Activated CD8-positive, alpha-beta T cell treated with anti-CD3 and anti-CD28 coated beads for 36 hours (primary cell): ENCODE data around the gene PMEPA1. TPM values are rescaled to one million over a fixed set of nuclear protein-coding genes. Genes with fewer than 3 reads are reported as not detected.

Source experiments
- ATAC-seq: fragments of 200-7000 bp; cut with Tn5 transposase; one replicate; pipeline ENCODE4 v1.10.0; 2021; ENCODE audit warnings: mild to moderate bottlenecking, moderate library complexity
- CTCF ChIA-PET: fragments of 350-600 bp; sonication (Branson Sonifier 250); formaldehyde crosslinking; loops from one replicate; lab custom pipeline; 2021; ENCODE audit warnings: antibody characterized with exemption; lab: Charles Lee
- POLR2A ChIA-PET: fragments of 350-600 bp; sonication (Branson Sonifier 250); formaldehyde crosslinking; loops from one replicate; lab custom pipeline; 2021; ENCODE audit warnings: antibody characterized with exemption; lab: Charles Lee
- DNase-seq: peaks from one replicate; pipeline ENCODE4 v3.0.0-alpha.2; 2020
- H3K27ac Mint-ChIP-seq: one replicate; pipeline ENCODE4 v1.8.0; 2021; ENCODE audit warnings: mild to moderate bottlenecking, mixed read lengths
- H3K27me3 Mint-ChIP-seq: one replicate; pipeline ENCODE4 v1.8.0; 2021; ENCODE audit warnings: mixed read lengths
- H3K36me3 Mint-ChIP-seq: one replicate; pipeline ENCODE4 v1.8.0; 2021; ENCODE audit warnings: low read depth, mixed read lengths
- H3K4me1 Mint-ChIP-seq: one replicate; pipeline ENCODE4 v1.8.0; 2021; ENCODE audit warnings: low read depth, mixed read lengths
- H3K4me3 Mint-ChIP-seq: one replicate; pipeline ENCODE4 v1.8.0; 2021; ENCODE audit warnings: mild to moderate bottlenecking, moderate library complexity, mixed read lengths
- H3K9me3 Mint-ChIP-seq: one replicate; pipeline ENCODE4 v1.8.0; 2021; ENCODE audit warnings: mixed read lengths
- intact Hi-C: fragments of 100-400 bp; cut with micrococcal nuclease; formaldehyde crosslinking; loops from one replicate; pipeline ENCODE4 v1.10.0; 2022
- total RNA-seq, 2 experiments: library from RNA; stranded (reverse); gene quantifications; one replicate each; pipeline ENCODE4 v1.2.3, GENCODE V29; 2021
- TF ChIP-seq, protein P1 (sequence below): fragments of 200-600 bp; IDR thresholded peaks from one replicate; pipeline ENCODE4 v1.8.0; 2022; ENCODE audit warnings: antibody characterized with exemption, mild to moderate bottlenecking

Gene PMEPA1
- total RNA-seq, 2 experiments from 2014 or later, result 1.7 to 2.0 TPM

- H3K4me1 Mint-ChIP-seq, result peaks cover 30% of the 10 kb centered on the region
- CTCF ChIA-PET, result interaction anchor here (0.7 kb wide), 1 partner anchor 99 kb away, joined by 3 read pairs; no protein-coding TSS in a partner anchor
- POLR2A ChIA-PET, result no interaction called here
- H3K27ac Mint-ChIP-seq, result no peak overlapping the region
- H3K4me3 Mint-ChIP-seq, result no peak overlapping the region
- H3K27me3 Mint-ChIP-seq, result no peaks in the 10 kb centered on the region
- ATAC-seq, result no peak
- intact Hi-C loops, result loop anchor here (5.0 kb wide), 1 partner anchor 74 kb away; the partner anchor contains the start of gene ZBP1
- no peaks in the 10 kb centered on the region for H3K9me3 Mint-ChIP-seq
- no peak for DNase-seq
- H3K36me3 Mint-ChIP-seq, result no peaks in the 10 kb centered on the region
- TF ChIP-seq, protein P1, sequence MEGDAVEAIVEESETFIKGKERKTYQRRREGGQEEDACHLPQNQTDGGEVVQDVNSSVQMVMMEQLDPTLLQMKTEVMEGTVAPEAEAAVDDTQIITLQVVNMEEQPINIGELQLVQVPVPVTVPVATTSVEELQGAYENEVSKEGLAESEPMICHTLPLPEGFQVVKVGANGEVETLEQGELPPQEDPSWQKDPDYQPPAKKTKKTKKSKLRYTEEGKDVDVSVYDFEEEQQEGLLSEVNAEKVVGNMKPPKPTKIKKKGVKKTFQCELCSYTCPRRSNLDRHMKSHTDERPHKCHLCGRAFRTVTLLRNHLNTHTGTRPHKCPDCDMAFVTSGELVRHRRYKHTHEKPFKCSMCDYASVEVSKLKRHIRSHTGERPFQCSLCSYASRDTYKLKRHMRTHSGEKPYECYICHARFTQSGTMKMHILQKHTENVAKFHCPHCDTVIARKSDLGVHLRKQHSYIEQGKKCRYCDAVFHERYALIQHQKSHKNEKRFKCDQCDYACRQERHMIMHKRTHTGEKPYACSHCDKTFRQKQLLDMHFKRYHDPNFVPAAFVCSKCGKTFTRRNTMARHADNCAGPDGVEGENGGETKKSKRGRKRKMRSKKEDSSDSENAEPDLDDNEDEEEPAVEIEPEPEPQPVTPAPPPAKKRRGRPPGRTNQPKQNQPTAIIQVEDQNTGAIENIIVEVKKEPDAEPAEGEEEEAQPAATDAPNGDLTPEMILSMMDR, result no peak
Measured at GRCh38 chr20:57696401-57696961, 13.3 kb downstream of the PMEPA1 start.

DNA sequence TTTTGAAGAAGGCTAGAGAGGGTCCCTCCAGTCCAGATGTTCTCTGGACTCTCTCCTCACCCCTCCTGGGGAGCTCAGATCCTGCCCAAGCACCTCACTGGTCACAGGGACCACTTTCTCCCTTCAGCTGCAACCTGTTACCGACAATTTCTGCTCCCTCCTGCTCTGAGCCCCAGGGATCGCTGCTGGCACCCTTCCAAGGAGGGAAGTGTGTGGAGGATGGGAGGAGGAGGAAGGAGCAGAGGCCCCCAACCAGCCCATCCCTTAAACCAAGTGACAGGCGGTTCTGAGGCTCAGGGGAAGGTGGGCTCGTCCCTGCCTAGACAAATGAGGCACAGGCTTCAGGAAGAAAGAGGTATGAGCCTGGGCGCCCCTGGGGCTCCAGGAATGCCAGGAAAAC lies 13.9 kb downstream of the PMEPA1 start:
- intact Hi-C loops, result loop anchor here (5.0 kb wide), 1 partner anchor 74 kb away; the partner anchor contains the start of gene ZBP1
- Mint-ChIP-seq H3K36me3 (no peaks in the 10 kb centered on the region), H3K9me3 (no peaks in the 10 kb centered on the region), H3K27ac (no peak overlapping the region), H3K4me1 (peaks cover 28% of the 10 kb centered on the region), H3K4me3 (no peak overlapping the region), H3K27me3 (no peaks in the 10 kb centered on the region)
- ChIA-PET CTCF (interaction anchor here (0.6 kb wide), 1 partner anchor 100 kb away, joined by 3 read pairs; no protein-coding TSS in a partner anchor), POLR2A (no interaction called here)
- TF ChIP-seq, protein P1, result no peak
- DNase-seq, result no peak
- ATAC-seq, result no peak

- Mint-ChIP-seq H3K27ac (no peak overlapping the region), H3K4me1 (peaks cover 28% of the 10 kb centered on the region), H3K9me3 (no peaks in the 10 kb centered on the region), H3K27me3 (no peaks in the 10 kb centered on the region), H3K4me3 (no peak overlapping the region), H3K36me3 (no peaks in the 10 kb centered on the region)
- CTCF ChIA-PET, result interaction anchor here (1.7 kb wide), 1 partner anchor 99 kb away, joined by 5 read pairs; no protein-coding TSS in a partner anchor
- intact Hi-C loops, result loop anchor here (5.0 kb wide), 1 partner anchor 73 kb away; the partner anchor contains the start of gene ZBP1
- no peak for ATAC-seq
- POLR2A ChIA-PET, result no interaction called here
- no peak for DNase-seq
- TF ChIP-seq, protein P1, result no peak
Measured at GRCh38 chr20:57695012-57695411, 14.8 kb downstream of the PMEPA1 start.

DNA sequence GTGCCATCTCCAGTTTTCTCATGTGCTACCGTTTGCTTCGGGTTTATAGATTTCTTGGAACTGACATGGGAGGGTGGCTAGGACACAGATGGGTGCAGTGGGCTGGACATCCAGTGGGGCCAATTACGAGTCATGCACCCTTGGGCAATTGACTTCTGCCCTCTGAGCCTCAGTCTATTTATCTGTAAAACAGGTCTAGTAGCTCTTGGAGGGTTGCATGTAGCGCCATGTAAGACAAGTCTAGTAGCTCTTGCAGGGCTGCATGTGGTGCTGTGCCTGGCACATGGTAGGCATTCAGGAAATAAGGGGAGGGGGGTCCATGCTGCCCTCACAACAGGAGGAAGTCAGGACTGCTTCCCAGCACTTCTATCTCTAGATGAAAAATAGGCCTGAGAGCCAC lies 15.3 kb downstream of the PMEPA1 start:
- intact Hi-C loops, result no loop called here
- no peak for DNase-seq
- Mint-ChIP-seq H3K36me3 (no peaks in the 10 kb centered on the region), H3K27ac (no peak overlapping the region), H3K9me3 (no peaks in the 10 kb centered on the region), H3K4me3 (no peak overlapping the region), H3K4me1 (peaks cover 26% of the 10 kb centered on the region), H3K27me3 (no peaks in the 10 kb centered on the region)
- no peak for ATAC-seq
- TF ChIP-seq, protein P1, result no peak
- CTCF ChIA-PET, result interaction anchor here (0.8 to 1.7 kb wide), 2 partner anchors 98 to 486 kb away, joined by 3 to 5 read pairs; no protein-coding TSS in a partner anchor
- POLR2A ChIA-PET, result no interaction called here

DNA sequence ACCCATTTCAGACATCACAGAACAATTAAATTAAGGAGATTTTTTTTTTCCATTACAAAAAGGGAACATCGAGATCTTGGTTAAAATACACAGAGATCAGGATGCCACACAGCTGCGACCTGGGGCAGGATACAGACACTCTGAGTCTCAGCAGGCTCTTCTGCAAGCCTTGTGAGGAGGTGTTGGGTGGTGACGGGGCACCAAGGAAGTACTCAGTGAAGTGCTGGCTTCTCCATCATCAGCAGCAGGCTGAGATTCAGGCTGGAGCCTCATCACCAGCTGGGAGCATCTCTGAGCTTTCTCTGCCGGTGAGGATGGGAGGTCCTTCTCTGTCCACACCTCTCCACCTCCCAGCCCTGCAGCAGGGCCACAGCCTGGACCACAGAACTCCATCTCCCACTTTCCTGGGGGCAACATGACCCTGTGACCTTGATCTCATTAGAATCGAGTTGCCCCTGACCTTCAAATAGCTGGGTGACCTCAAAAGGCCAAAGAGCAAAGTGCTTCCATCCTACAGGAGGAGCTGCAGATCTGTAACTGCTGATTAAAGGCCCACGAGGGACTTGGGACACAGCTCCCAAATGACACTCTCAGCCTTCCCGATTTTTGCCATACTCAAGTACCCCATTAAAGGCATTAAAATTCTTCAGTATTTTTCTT lies 16.0 kb downstream of the PMEPA1 start:
- Mint-ChIP-seq H3K27ac (no peak overlapping the region), H3K27me3 (no peaks in the 10 kb centered on the region), H3K9me3 (no peaks in the 10 kb centered on the region), H3K4me3 (no peak overlapping the region), H3K4me1 (peaks cover 19% of the 10 kb centered on the region), H3K36me3 (no peaks in the 10 kb centered on the region)
- TF ChIP-seq, protein P1, result no peak
- DNase-seq (no peak), ATAC-seq (no peak)
- POLR2A ChIA-PET, result no interaction called here
- intact Hi-C loops, result no loop called here
- CTCF ChIA-PET, result interaction anchor here (0.8 to 1.7 kb wide), 3 partner anchors 14 to 487 kb away, joined by 3 to 5 read pairs (median 4); no protein-coding TSS in a partner anchor
